Activated CD8-positive, alpha-beta T cell treated with anti-CD3 and anti-CD28 coated beads, Interleukin-2, amount 10 ng/mL, durations not matched to agents 7 days and 5 days (primary cell): ENCODE results near the gene RNF157. TPM values are rescaled to one million over a fixed set of nuclear protein-coding genes. Genes with fewer than 3 reads are reported as not detected.
A peak's percentile ranks its signal among the peaks of the same experiment; 100 is the strongest.

Experiments
- ATAC-seq: fragments of 150-1000 bp; cut with Tn5 transposase; one replicate; pipeline ENCODE4 v1.10.0; 2021; ENCODE audit warnings: moderate library complexity
- CTCF ChIA-PET: fragments of 350-600 bp; sonication (Branson Sonifier 250); formaldehyde crosslinking; loops from one replicate; lab custom pipeline; 2021; ENCODE audit warnings: antibody characterized with exemption; lab: Charles Lee
- POLR2A ChIA-PET: fragments of 350-600 bp; sonication (Branson Sonifier 250); formaldehyde crosslinking; loops from one replicate; lab custom pipeline; 2021; ENCODE audit warnings: antibody characterized with exemption; lab: Charles Lee
- DNase-seq: peaks from one replicate; pipeline ENCODE4 v3.0.0-alpha.2; 2020
- H3K27ac Mint-ChIP-seq: one replicate; pipeline ENCODE4 v1.8.0; 2021; ENCODE audit warnings: mild to moderate bottlenecking, mixed read lengths
- H3K27me3 Mint-ChIP-seq: one replicate; pipeline ENCODE4 v1.8.0; 2021; ENCODE audit warnings: low read depth, mixed read lengths
- H3K36me3 Mint-ChIP-seq: one replicate; pipeline ENCODE4 v1.8.0; 2021; ENCODE audit warnings: low read depth, mixed read lengths
- H3K4me1 Mint-ChIP-seq: one replicate; pipeline ENCODE4 v1.8.0; 2021; ENCODE audit warnings: low read depth, mixed read lengths
- H3K4me3 Mint-ChIP-seq: one replicate; pipeline ENCODE4 v1.8.0; 2021; ENCODE audit warnings: mild to moderate bottlenecking, mixed read lengths
- H3K9me3 Mint-ChIP-seq: one replicate; pipeline ENCODE4 v1.8.0; 2022; ENCODE audit warnings: mixed read lengths; ENCODE audit not compliant: insufficient read depth
- total RNA-seq, 2 experiments: library from RNA; stranded (reverse); gene quantifications; one replicate each; pipeline ENCODE4 v1.2.3, GENCODE V29; 2021

Gene RNF157
- total RNA-seq, 2 experiments from 2014 or later = 150 to 165 TPM

- ATAC-seq (no peak), DNase-seq (no peak)
- Mint-ChIP-seq H3K9me3 (no peaks in the 10 kb centered on the region), H3K27me3 (no peaks in the 10 kb centered on the region), H3K4me1 (peaks cover 37% of the 10 kb centered on the region), H3K4me3 (no peak overlapping the region), H3K36me3 (no peaks in the 10 kb centered on the region), H3K27ac (no peak overlapping the region)
- CTCF ChIA-PET = interaction anchor here (1.0 to 3.9 kb wide), 6 partner anchors 9 to 147 kb away, joined by 3 to 12 read pairs (median 6); partner anchors contain the start of gene FOXJ1
- POLR2A ChIA-PET = interaction anchor here (0.6 to 3.0 kb wide), 5 partner anchors 10 to 357 kb away, joined by 3 to 14 read pairs (median 3); no protein-coding TSS in a partner anchor
Observed at GRCh38 chr17:76132574-76133338, 107.5 kb downstream of the RNF157 start.

GRCh38 chr17:76131692-76132573 lies 108.4 kb downstream of the RNF157 start:
- CTCF ChIA-PET = interaction anchor here (3.9 kb wide), 1 partner anchor 10 kb away, joined by 11 read pairs; the partner anchor contains the start of gene FOXJ1
- no peaks in the 10 kb centered on the region for H3K9me3 Mint-ChIP-seq
- H3K27ac Mint-ChIP-seq = peak overlapping the region; percentile 28
- H3K27me3 Mint-ChIP-seq = no peaks in the 10 kb centered on the region
- peaks cover 40% of the 10 kb centered on the region for H3K4me1 Mint-ChIP-seq
- POLR2A ChIA-PET = interaction anchor here (0.6 to 1.6 kb wide), 3 partner anchors 138 to 356 kb away, joined by 3 to 8 read pairs (median 3); no protein-coding TSS in a partner anchor
- H3K4me3 Mint-ChIP-seq = no peak overlapping the region
- ATAC-seq = no peak
- DNase-seq = no peak
- no peaks in the 10 kb centered on the region for H3K36me3 Mint-ChIP-seq

- CTCF ChIA-PET = interaction anchor here (1.9 to 2.1 kb wide), 2 partner anchors 10 to 148 kb away, joined by 7 to 11 read pairs; no protein-coding TSS in a partner anchor
- POLR2A ChIA-PET = interaction anchor here (0.7 to 1.3 kb wide), 5 partner anchors 49 to 352 kb away, joined by 3 to 4 read pairs (median 3); no protein-coding TSS in a partner anchor
- no peak for ATAC-seq
- Mint-ChIP-seq H3K27me3 (no peaks in the 10 kb centered on the region), H3K4me1 (peaks cover 42% of the 10 kb centered on the region), H3K36me3 (no peaks in the 10 kb centered on the region), H3K4me3 (no peak overlapping the region), H3K27ac (no peak overlapping the region), H3K9me3 (no peaks in the 10 kb centered on the region)
- DNase-seq = no peak
Observed at GRCh38 chr17:76131051-76131691, 109.1 kb downstream of the RNF157 start.

GRCh38 chr17:76130473-76130872 lies 109.8 kb downstream of the RNF157 start:
- no peaks in the 10 kb centered on the region for H3K27me3 Mint-ChIP-seq

GRCh38 chr17:76125922-76126321 lies 114.4 kb downstream of the RNF157 start:
- ChIA-PET CTCF (interaction anchor here (0.6 to 11.2 kb wide), 22 partner anchors 9 to 1040 kb away, joined by 3 to 222 read pairs (median 8); partner anchors contain the start of genes FOXJ1 and UBALD2), POLR2A (interaction anchor here (0.5 to 12.0 kb wide), 9 partner anchors 18 to 408 kb away, joined by 3 to 163 read pairs (median 8); partner anchors contain the start of genes EXOC7 and UBALD2)
- ATAC-seq = no peak
- H3K4me3 Mint-ChIP-seq = no peak overlapping the region
- DNase-seq = no peak
- peaks cover 46% of the 10 kb centered on the region for H3K4me1 Mint-ChIP-seq
- H3K36me3 Mint-ChIP-seq = no peaks in the 10 kb centered on the region
- no peaks in the 10 kb centered on the region for H3K9me3 Mint-ChIP-seq
- H3K27ac Mint-ChIP-seq = peak overlapping the region; percentile 88
- H3K27me3 Mint-ChIP-seq = no peaks in the 10 kb centered on the region

More at GRCh38 chr17:76130473-76130872, 109.8 kb downstream of the RNF157 start:
- ChIA-PET POLR2A (interaction anchor here (0.7 to 1.3 kb wide), 5 partner anchors 50 to 352 kb away, joined by 3 to 4 read pairs (median 3); no protein-coding TSS in a partner anchor), CTCF (interaction anchor here (0.7 to 2.1 kb wide), 3 partner anchors 9 to 149 kb away, joined by 4 to 11 read pairs (median 7); no protein-coding TSS in a partner anchor)
- Mint-ChIP-seq H3K36me3 (no peaks in the 10 kb centered on the region), H3K27ac (peak overlapping the region; percentile 25), H3K4me1 (peaks cover 40% of the 10 kb centered on the region), H3K9me3 (no peaks in the 10 kb centered on the region), H3K4me3 (no peak overlapping the region)
- ATAC-seq (no peak), DNase-seq (no peak)

GRCh38 chr17:76125391-76125675 lies 115.0 kb downstream of the RNF157 start:
- no peak for ATAC-seq
- no peak overlapping the region for H3K27ac Mint-ChIP-seq
- no peaks in the 10 kb centered on the region for H3K9me3 Mint-ChIP-seq
- ChIA-PET CTCF (interaction anchor here (0.6 to 11.2 kb wide), 16 partner anchors 10 to 1040 kb away, joined by 3 to 222 read pairs (median 10); partner anchors contain the start of gene FOXJ1), POLR2A (interaction anchor here (2.5 to 12.0 kb wide), 3 partner anchors 54 to 146 kb away, joined by 11 to 163 read pairs (median 23); partner anchors contain the start of gene UBALD2)
- H3K4me3 Mint-ChIP-seq = no peak overlapping the region
- peaks cover 49% of the 10 kb centered on the region for H3K4me1 Mint-ChIP-seq
- DNase-seq = no peak
- no peaks in the 10 kb centered on the region for H3K36me3 Mint-ChIP-seq
- no peaks in the 10 kb centered on the region for H3K27me3 Mint-ChIP-seq

GRCh38 chr17:76124582-76125390 lies 115.5 kb downstream of the RNF157 start:
- ChIA-PET POLR2A (interaction anchor here (1.0 to 12.0 kb wide), 6 partner anchors 17 to 146 kb away, joined by 3 to 163 read pairs (median 8); partner anchors contain the start of gene UBALD2), CTCF (interaction anchor here (0.6 to 11.2 kb wide), 17 partner anchors 9 to 174 kb away, joined by 3 to 222 read pairs (median 8); partner anchors contain the start of gene FOXJ1)
- peak overlapping the region; percentile 20 for H3K27ac Mint-ChIP-seq
- no peaks in the 10 kb centered on the region for H3K36me3 Mint-ChIP-seq
- H3K4me1 Mint-ChIP-seq = peaks cover 49% of the 10 kb centered on the region
- DNase-seq (no peak), ATAC-seq (no peak)
- H3K27me3 Mint-ChIP-seq = no peaks in the 10 kb centered on the region
- no peaks in the 10 kb centered on the region for H3K9me3 Mint-ChIP-seq
- H3K4me3 Mint-ChIP-seq = no peak overlapping the region

- Mint-ChIP-seq H3K36me3 (no peaks in the 10 kb centered on the region), H3K9me3 (no peaks in the 10 kb centered on the region), H3K27ac (peak overlapping the region; percentile 77), H3K4me1 (peaks cover 49% of the 10 kb centered on the region), H3K27me3 (no peaks in the 10 kb centered on the region), H3K4me3 (no peak overlapping the region)
- ChIA-PET CTCF (interaction anchor here (0.7 to 11.2 kb wide), 10 partner anchors 9 to 156 kb away, joined by 3 to 222 read pairs (median 5); no protein-coding TSS in a partner anchor), POLR2A (interaction anchor here (0.6 to 12.0 kb wide), 8 partner anchors 18 to 156 kb away, joined by 3 to 163 read pairs (median 4); partner anchors contain the start of gene UBALD2)
- ATAC-seq (no peak), DNase-seq (no peak)
Observed at GRCh38 chr17:76123749-76124581, 116.3 kb downstream of the RNF157 start.

- DNase-seq = no peak
- H3K36me3 Mint-ChIP-seq = no peaks in the 10 kb centered on the region
- H3K9me3 Mint-ChIP-seq = no peaks in the 10 kb centered on the region
- H3K4me1 Mint-ChIP-seq = peaks cover 49% of the 10 kb centered on the region
- ATAC-seq = no peak
- ChIA-PET POLR2A (interaction anchor here (0.6 to 12.0 kb wide), 6 partner anchors 22 to 157 kb away, joined by 4 to 163 read pairs (median 5); partner anchors contain the start of gene UBALD2), CTCF (interaction anchor here (0.7 to 11.2 kb wide), 7 partner anchors 10 to 157 kb away, joined by 4 to 222 read pairs (median 5); no protein-coding TSS in a partner anchor)
- H3K27ac Mint-ChIP-seq = peak overlapping the region; percentile 77
- no peaks in the 10 kb centered on the region for H3K27me3 Mint-ChIP-seq
- no peak overlapping the region for H3K4me3 Mint-ChIP-seq
Observed at GRCh38 chr17:76123191-76123499, 117.1 kb downstream of the RNF157 start.
